Head of caudate nucleus (tissue), 42 donors: Measurements from ENCODE around the gene RBMS1.
A peak's percentile ranks its signal among the peaks of the same experiment; 100 is the strongest.
"Not testable (repeated sequence)": the region's sequence is repeated elsewhere in the genome, so short reads cannot be mapped to it uniquely, and the experiment has no call there.

Experiments
- DNase-seq, 42 donors: peaks; one replicate each; pipeline versions ENCODE4 v3.0.0 to v3.0.0-alpha.2; 2020 to 2021; ENCODE audit warnings: mixed read lengths in 7 of 42
- intact Hi-C: fragments of 100-400 bp; cut with DNase I; formaldehyde crosslinking; loops from one replicate; pipeline ENCODE4 v1.15.0; 2022

RBMS1 gene

DNA sequence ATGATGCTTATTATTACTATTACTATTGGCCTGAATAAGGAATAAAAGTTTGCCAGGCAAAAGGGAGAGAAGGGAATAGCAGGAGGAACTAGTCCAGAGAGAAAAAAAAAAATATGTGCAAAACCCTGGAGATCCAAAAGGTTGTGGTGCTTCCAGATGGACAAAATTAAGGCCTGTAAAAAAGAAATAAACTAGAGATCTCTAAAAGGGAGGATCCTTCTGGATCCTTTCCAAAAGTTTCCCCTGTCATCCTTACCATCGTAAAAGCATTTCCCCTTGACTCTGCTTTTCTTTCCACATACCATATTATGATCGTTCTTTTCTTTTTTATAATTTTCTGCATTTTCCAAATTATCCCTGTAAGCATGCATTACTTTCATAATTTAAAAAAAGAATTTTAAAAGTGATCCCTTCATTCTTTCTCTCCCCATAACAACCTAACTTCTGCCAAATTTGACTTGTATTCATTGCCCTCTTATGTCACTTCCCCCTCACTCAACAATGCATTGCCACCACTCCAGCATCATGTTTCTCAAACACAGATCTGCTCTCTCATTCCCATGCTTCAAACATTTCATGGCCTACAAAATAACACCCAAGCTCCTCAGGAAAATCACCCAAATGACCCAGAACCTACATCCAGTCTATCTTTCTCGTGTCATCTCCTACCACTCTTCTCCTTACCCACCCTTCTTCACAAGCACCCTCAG is 40.3 kb downstream of the RBMS1 start:
- intact Hi-C loops: no loop called here
- DNase-seq: no peak

- intact Hi-C loops: no loop called here
- DNase-seq: no peak
Observed at GRCh38 chr2:160450486-160450885, 43.1 kb downstream of the RBMS1 start.

- intact Hi-C loops, DNase-seq: not testable (repeated sequence)
Observed at GRCh38 chr2:160448821-160449220, 44.8 kb downstream of the RBMS1 start.

DNA sequence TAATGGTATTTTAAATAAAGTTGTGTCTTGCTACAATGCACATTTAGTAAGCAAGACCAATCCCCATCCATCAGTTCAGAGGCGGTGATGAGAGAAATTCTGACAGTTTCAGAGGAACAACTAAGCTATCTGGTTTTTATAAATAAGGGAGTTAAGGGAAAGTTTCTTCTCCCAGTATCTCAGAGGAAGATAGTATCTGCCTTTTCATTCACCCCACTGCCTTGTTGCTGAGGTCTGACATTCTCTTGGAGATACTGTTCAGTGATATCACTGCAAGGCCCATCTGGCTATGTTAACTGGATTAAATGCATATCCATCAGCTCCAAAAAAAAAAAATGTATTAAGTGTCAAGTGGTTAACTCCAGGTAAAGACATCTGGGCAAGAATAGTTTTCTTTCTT is 47.9 kb downstream of the RBMS1 start:
- DNase-seq: no peak
- intact Hi-C loops: no loop called here

DNA sequence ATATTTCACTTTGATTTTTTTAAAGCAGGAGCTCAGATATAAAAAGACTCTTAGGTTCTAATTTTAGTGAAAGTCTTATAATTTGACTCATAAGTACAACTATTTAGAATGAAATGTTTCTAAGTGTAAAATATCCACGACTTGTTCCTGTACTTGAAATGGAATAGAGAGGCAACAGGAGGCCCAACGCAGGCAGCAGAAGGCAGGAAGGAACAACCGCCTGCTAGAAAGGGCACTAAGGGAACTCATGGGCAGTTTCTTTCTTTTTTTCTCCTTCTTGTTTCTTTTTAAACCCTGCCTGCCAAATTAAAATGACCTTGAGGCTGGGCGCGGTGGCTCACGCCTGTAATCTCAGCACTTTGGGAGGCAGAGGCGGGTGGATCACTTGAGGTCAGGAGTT is 51.0 kb downstream of the RBMS1 start:
- intact Hi-C loops: no loop called here
- DNase-seq: peak in 10 of 42 donors; percentile 8 to 60 (median 31)

DNA sequence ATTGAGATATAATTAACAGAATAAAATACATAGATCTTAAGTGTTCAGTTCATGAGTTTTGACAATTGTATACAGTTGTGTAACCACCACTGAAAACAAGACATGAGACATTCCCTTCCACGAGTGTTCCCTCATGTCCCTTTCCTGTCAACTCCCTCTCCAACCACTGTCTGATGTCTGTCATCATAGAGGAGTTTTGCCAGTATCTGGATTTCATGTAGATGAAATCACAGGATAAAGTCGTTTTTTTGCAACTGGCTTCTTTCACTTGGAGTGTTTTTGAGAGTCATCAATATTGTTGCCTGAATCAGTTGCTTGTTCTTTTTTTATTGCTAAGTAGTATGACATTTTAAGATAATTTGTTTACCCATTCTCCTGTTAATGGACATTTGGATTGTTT is 52.7 kb downstream of the RBMS1 start:
- DNase-seq: no peak
- intact Hi-C loops: no loop called here

DNA sequence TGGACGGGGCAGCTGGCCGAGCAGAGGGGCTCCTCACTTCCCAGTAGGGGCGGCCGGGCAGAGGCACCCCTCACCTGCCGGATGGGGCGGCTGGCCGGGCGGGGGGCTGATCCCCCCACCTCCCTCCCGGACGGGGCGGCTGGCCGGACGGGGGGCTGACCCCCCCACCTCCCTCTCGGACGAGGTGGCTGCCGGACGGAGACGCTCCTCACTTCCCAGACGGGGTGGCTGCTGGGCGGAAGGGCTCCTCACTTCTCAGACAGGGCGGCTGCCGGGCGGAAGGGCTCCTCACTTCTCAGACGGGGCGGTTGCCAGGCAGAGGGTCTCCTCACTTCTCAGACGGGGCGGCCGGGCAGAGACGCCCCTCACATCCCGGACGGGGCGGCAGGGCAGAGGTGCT is 54.6 kb downstream of the RBMS1 start:
- DNase-seq, intact Hi-C loops: not testable (repeated sequence)

- intact Hi-C loops: no loop called here
Observed at GRCh38 chr2:160437273-160437672, 56.3 kb downstream of the RBMS1 start.

GRCh38 chr2:160434254-160434948 is 59.2 kb downstream of the RBMS1 start:
- no peak for DNase-seq
- intact Hi-C loops: no loop called here

More at GRCh38 chr2:160437273-160437672, 56.3 kb downstream of the RBMS1 start:
- no peak for DNase-seq

GRCh38 chr2:160433466-160434140 is 60.0 kb downstream of the RBMS1 start:
- no peak for DNase-seq
- intact Hi-C loops: no loop called here

GRCh38 chr2:160432633-160433032 is 61.0 kb downstream of the RBMS1 start:
- no peak for DNase-seq
- intact Hi-C loops: no loop called here

- DNase-seq: no peak
- intact Hi-C loops: no loop called here
Observed at GRCh38 chr2:160431441-160431840, 62.2 kb downstream of the RBMS1 start.

DNA sequence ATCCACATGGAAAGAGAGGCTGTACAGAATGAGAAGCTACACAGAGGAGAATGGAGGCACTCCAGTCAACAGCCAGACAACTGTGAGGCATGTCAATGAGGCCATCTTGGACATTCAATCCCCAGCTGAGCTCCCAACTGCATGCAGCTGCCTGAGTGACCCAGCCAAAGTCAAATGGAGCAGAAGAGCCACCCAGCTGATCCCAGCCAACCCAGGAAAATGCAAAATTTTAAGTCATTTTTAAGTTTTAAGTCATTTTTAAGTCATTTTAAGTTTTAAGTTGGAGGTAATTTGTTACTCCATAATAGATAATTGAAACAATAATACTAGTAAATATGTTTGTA is 63.6 kb downstream of the RBMS1 start:
- no peak for DNase-seq
- intact Hi-C loops: no loop called here

DNA sequence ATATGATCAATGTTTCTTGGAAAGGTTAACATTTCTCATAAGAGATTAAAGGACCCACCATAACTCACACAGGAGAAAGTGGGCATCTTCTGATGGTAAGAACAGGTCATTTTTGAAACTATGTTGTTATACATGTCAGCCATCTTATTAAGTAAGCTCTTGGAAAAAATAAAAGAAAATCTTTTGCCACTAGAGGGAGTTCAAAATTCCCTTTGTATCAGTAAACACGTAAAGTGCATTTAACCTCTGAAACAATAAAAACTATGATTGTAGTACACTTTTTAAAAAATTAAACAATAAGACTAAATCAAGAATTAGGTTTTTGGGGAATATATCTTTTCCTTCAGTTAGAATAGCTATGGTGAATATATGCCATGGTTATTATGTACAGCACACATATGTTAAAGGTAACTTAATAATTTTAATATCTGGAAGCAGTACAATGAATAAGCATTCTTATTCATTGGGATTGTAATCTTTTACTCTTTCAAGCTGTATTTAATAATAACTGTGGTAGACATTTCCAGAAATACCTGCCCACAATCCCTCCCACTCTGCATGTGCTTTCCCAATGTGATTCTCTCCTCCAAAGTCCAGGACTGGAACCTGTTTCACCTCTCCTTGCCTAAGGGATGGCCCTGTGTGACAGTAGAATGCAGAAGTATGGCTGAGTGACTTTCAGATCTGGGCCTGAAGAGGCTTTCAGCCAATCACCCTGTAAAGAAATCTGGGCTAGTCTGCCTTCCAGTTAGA is 64.2 kb downstream of the RBMS1 start:
- no peak for DNase-seq
- intact Hi-C loops: no loop called here

DNA sequence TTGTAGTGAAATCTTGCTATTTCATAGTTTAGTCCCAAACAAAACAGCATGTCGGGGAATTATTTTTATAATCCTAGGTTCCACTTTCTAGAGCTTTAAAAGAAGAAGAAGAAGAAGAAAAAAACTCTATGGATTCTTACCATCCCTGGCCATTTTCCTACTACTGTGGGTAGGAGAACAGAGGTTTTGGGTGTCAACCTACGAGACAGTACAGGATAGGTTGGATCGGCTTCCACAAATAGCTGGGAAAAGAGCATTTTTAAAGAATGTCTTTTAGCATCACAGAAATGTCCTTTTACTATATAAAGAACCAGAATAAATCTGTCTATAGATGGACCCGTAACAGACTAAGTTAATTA is 65.2 kb downstream of the RBMS1 start:
- intact Hi-C loops: no loop called here

DNA sequence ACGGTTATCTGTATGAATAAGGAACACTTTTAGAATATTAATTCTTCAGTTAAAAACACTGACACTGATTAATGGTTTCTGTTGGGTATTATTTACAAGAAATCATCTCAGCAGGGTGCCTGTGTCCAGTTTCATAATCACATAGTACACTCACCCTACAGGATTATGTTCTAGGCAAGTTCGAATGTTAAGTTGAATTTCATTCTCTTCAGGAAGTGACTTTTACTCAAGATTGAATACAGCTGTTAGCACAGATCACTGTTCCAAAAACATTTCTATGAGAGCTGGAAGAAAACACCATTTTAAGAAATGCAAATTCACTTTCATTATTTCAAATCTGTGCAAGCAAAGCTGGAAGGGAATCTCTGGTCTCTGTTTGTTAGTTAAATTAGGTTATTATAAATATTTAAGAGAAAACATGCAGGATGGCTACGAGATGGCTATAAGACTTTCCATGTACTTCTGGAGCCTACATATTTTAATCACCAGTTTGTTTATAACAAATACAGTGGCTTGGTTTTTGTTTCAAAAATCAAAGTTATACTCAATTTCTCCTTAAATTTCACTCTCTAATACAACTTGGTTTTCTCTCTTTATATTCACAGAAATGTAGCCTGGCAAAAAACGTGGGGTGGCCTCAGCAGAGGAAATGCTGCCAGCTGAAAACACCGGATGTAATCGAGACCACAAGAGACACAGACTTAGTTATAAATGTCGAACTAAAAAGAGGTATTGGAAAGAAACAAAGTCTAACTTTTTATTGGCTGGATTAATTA is 65.8 kb downstream of the RBMS1 start:
- DNase-seq: peak in 1 of 42 donors; percentile 15
- intact Hi-C loops: no loop called here

More for the DNA sequence above, 65.2 kb downstream of the RBMS1 start:
- DNase-seq: no peak

DNA sequence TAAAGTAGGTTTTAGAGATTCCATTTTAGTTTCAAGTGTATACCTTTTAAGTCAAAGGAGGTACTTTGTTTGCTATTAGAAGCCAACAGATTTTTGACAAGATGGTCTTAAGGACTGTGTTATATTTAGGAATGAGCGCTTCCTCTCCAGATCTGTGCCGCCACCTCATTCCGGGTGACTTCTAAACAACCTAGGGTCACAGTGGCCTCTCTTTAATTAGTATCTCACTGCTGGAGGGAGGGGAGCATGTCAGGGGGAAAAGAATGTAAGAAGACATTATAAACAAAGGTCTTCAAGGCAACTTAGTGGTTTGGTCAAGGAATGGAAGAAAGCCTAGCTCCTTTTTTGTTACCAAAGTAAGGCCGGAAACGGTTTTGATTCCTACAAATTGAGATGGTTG is 67.0 kb downstream of the RBMS1 start:
- DNase-seq: no peak
- intact Hi-C loops: no loop called here

DNA sequence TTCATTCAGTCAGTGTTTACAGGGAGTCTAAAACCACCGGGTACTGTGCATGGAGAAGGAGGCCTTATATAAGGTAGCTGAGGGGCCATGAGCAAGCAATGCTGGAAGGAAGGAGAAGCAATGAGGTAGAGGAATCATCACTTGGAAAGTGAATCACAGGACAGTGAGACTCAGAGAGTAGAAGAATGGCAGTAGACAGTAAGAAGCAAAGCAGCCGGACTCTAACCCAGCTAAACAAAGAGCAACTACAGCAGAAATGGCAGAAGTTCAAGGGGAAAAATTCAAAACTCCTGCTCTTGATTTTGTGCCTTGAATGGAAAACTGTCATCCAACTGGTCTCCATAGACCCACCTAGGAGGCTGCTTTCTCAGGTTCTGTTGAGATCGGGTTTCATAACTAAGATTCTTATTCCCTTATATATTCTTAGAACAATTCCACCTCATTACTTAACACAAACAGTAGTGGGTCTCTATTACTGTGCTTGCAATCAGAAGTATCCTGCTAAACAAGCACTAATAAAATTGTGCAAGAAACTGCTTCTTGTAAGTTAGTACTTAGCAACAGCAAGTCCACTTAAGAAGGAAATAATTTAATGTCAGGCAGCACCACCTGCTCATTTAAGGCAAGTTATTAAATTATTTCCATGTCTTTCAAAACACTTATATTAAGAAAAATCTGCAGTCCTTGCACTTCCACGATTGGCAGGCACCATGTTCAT is 68.0 kb downstream of the RBMS1 start:
- intact Hi-C loops: no loop called here
- no peak for DNase-seq
